ENCODE data around the gene AATK.
"Not testable (repeated sequence)": the region's sequence is repeated elsewhere in the genome, so short reads cannot be mapped to it uniquely, and the experiment has no call there.

The AATK gene

GRCh38 chr17:81159611-81160265, 6.3 kb downstream of the AATK start:
- no peak for DNase-seq

DNA sequence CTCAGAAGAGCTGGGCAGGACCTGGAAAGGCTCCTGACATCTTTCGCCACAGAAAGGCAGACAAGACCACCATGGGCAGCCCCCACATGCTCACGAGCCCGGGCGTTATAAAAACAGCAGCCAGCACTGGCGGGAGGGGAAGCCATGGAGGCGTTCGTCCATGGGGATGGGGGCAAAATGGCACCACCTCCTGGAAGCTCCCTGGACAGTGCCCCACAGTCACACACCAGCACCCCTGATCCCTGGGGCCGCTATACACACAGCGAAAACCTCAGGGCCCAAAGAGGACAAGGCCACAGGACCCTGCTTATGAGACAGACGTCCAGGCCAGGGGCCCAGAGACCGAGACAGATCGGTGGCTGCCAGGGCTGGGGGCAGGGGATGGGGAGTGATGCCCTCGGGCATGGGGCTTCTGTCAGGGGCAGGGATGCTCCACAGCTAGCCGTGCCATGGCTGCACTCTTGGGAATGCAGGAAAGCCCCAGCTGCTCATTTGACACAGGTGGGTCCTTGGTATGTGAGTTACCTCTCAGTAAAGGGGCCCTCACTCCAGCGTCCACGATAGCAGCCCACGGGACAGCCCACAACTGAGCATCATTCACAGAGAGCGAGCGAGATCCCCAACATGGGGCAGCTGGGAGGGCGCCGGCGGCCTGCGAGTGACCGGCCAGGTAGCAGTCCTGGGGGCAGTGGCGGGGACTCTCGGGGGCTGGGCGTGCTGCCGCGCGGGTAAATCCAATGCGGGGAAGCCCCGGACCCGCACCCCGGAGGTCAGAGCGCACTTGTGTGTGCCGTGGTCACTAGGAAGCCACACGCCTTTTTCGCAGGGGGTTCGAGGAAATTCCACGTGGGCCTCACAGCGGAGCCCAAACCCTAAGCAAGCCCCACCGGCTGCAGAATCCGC, 7.1 kb downstream of the AATK start:
- no peak for DNase-seq

GRCh38 chr17:81157848-81158687, 8.0 kb downstream of the AATK start:
- DNase-seq: no peak

GRCh38 chr17:81156866-81157805, 8.9 kb downstream of the AATK start:
- no peak for DNase-seq

- no peak for DNase-seq
These were observed 11.1 kb downstream of the AATK start for GRCh38 chr17:81154961-81155360.

- DNase-seq: not testable (repeated sequence)
These were observed 12.0 kb downstream of the AATK start for GRCh38 chr17:81154016-81154415.

DNA sequence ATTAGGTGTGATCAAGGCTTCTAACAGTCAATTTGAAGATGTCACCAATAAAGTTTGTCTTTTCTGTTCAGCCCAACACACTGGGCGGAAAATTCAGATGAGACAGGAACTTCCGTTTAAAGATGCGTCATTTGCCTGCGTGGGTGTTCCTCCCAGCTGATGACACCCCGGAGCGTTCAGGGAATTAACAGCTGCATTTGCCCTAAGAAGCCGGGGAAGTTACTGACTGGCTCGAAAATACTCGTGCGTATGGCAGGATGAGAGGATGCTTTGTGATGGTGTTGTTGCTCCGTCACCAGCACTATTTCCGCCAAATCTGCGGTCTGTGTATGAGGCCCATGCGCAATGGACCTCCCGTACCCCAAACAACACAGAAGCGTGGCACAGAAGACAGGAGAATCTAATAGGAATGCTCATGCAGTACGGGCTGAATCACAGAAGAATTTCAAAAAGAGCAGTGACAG, 12.6 kb downstream of the AATK start:
- no peak for DNase-seq

GRCh38 chr17:81152288-81152828, 13.7 kb downstream of the AATK start:
- no peak for DNase-seq

DNA sequence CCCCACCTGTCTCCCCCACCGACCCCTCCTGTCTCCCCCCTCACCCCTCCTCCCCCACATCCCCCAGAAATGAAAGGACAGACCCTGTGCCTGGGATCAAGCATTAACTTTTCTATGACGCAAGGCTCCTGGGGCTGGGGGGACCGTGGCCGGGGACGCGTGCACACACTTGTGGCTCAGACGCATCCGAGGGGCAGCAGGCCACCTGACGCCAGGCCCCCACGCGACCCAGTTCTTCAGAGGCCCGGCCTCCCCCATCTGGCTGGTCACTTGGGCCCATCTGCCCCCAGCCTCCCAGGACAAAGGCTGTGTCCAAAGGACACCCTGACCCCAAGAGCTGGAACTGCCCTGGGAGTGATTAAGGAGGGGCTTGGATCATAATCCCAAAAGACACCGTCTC, 14.7 kb downstream of the AATK start:
- DNase-seq: no peak

GRCh38 chr17:81150377-81151077, 15.5 kb downstream of the AATK start:
- no peak for DNase-seq

DNA sequence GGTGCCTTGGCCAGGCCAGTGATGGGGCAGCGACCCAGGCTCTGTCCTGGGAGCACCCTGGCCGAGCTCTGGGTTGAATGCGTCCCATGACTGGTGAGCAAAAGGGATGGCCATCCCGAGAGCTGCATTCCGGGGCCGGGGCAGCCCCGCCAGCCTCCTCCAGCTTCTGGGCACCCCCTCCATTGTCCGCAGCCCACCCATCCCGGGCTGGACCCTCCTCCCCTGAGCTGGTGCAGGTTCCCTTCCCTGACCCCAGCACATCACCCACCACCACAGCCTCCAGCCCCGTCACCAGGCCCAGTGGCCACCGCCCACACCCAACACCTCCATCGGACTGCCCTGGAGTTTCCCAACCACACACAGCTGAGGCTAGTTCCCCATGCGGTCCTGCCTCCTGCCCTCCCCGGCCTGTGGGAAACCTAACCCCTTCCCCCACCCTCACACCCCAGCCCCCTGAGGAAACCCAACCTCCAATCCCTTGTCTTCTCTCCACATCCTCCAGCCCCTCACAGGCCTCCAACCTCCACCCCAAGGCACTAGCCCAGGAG, 17.0 kb downstream of the AATK start:
- DNase-seq: no peak

DNA sequence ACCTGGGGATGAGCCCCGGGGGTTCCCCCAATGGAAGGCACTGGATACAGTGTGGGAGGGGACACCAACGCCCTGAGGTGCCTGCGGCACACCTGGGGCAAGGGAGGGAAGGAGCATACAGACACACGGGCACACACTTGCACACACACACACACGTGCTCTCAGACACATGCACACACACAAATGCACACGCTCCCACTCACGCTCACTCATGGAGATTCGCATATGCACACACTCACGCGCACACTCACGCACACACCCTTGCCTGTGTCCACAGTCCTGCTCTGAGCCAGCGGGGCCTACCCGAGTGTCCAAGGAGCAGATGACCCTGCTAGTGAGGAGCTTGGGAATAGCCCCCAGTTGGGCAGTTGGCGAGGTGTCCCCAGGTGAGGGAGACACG, 17.4 kb downstream of the AATK start:
- DNase-seq: no peak

GRCh38 chr17:81147701-81148100, 18.3 kb downstream of the AATK start:
- DNase-seq: no peak

- not testable (repeated sequence) for DNase-seq
These were observed 19.8 kb downstream of the AATK start for GRCh38 chr17:81146208-81146607.

DNA sequence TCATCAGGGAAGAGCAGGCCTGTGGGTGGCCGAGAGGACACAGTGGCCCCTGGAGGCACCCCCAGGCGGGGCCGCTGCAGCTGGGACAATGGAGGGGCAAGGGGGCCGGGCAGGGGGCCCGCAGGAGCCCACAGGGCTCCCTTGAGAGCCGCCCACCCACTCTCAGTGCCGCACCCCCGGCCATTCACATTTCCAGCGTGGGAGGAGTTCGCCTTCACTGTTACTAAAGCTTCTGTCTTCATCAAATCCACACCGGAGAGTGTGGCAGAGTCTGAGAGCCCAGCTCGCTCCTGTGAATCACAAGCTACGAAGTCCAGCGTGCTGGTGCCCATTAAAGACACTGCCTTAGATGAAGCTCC, 21.6 kb downstream of the AATK start:
- DNase-seq: no peak

GRCh38 chr17:81143717-81144422, 22.2 kb downstream of the AATK start:
- DNase-seq: no peak

DNA sequence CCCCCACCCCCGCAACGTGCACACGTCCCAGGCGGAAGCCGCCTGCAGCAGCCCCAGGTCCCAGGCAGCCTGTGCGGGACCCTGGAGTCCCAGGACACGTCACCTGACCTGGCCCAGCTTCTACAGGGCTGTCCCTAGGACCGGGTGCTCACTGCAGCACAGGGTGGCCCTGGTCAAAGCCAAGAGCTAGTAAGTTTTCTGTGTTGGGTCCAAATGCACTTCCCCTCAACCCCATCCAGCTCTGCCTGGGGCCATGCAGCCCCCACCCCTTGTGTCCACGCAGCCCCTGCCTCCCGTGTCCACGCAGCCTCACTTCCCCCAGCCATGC, 22.9 kb downstream of the AATK start:
- DNase-seq: no peak

DNA sequence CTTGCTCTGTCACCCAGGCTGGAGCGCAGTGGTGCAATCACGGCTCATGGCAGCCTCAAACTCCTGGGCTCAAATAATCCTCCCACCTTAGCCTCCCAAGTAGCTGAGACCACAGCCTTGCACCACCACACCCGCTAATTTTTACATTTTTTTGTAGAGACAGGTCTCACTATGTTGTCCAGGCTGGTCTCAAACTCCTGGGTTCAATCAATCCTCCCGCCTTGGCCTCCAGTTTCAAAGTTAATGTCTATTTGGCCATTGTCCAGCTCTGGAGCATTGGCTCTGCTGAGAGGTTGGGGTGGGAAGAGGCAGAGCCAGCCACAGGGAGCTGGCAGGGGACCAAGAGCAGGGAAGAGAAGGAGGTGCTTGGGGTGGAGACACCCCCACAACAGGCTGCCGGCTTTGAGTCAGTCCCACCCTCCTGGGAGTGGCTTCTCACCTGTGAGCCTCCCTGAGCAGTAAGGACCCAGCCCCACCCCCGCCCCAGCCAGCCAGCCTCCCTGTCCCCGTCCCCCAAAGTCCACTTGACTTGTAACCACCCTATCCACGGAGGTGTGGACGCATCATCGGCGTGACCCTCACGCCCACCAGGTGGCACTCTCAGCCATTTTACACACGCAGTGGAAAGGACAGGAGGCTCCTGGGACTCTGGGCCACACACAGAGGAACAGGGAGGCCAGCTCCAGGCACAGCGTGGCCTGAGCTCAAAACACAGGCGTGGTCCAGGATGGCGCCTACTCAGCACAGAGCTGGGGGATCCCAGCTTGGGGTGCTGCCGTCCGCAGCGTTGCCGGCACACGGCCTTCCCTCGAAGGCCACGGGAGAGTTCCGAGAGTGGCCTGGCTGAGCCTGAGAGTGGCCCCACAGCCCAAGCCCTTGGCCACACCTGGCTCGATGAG, 23.5 kb downstream of the AATK start:
- peak; percentile 71 to 72 for DNase-seq

- no peak for DNase-seq
These were observed 25.3 kb downstream of the AATK start for GRCh38 chr17:81140695-81141094.
